Activated CD8-positive, alpha-beta T cell treated with anti-CD3 and anti-CD28 coated beads for 36 hours (primary cell): ENCODE data around the gene CCDC91. TPM values are rescaled to one million over a fixed set of nuclear protein-coding genes. Genes with fewer than 3 reads are reported as not detected.

Experiments used
- ATAC-seq: fragments of 200-7000 bp; cut with Tn5 transposase; one replicate; pipeline ENCODE4 v1.10.0; 2021; ENCODE audit warnings: mild to moderate bottlenecking, moderate library complexity
- CTCF ChIA-PET: fragments of 350-600 bp; sonication (Branson Sonifier 250); formaldehyde crosslinking; loops from one replicate; lab custom pipeline; 2021; ENCODE audit warnings: antibody characterized with exemption; lab: Charles Lee
- POLR2A ChIA-PET: fragments of 350-600 bp; sonication (Branson Sonifier 250); formaldehyde crosslinking; loops from one replicate; lab custom pipeline; 2021; ENCODE audit warnings: antibody characterized with exemption; lab: Charles Lee
- DNase-seq: peaks from one replicate; pipeline ENCODE4 v3.0.0-alpha.2; 2020
- H3K27ac Mint-ChIP-seq: one replicate; pipeline ENCODE4 v1.8.0; 2021; ENCODE audit warnings: mild to moderate bottlenecking, mixed read lengths
- H3K27me3 Mint-ChIP-seq: one replicate; pipeline ENCODE4 v1.8.0; 2021; ENCODE audit warnings: mixed read lengths
- H3K36me3 Mint-ChIP-seq: one replicate; pipeline ENCODE4 v1.8.0; 2021; ENCODE audit warnings: low read depth, mixed read lengths
- H3K4me1 Mint-ChIP-seq: one replicate; pipeline ENCODE4 v1.8.0; 2021; ENCODE audit warnings: low read depth, mixed read lengths
- H3K4me3 Mint-ChIP-seq: one replicate; pipeline ENCODE4 v1.8.0; 2021; ENCODE audit warnings: mild to moderate bottlenecking, moderate library complexity, mixed read lengths
- H3K9me3 Mint-ChIP-seq: one replicate; pipeline ENCODE4 v1.8.0; 2021; ENCODE audit warnings: mixed read lengths
- intact Hi-C: fragments of 100-400 bp; cut with micrococcal nuclease; formaldehyde crosslinking; loops from one replicate; pipeline ENCODE4 v1.10.0; 2022
- total RNA-seq, 2 experiments: library from RNA; stranded (reverse); gene quantifications; one replicate each; pipeline ENCODE4 v1.2.3, GENCODE V29; 2021
- TF ChIP-seq, protein P1 (sequence below): fragments of 200-600 bp; IDR thresholded peaks from one replicate; pipeline ENCODE4 v1.8.0; 2022; ENCODE audit warnings: antibody characterized with exemption, mild to moderate bottlenecking

The CCDC91 gene
- total RNA-seq, 2 experiments from 2014 or later, result 14.7 to 14.8 TPM

DNA sequence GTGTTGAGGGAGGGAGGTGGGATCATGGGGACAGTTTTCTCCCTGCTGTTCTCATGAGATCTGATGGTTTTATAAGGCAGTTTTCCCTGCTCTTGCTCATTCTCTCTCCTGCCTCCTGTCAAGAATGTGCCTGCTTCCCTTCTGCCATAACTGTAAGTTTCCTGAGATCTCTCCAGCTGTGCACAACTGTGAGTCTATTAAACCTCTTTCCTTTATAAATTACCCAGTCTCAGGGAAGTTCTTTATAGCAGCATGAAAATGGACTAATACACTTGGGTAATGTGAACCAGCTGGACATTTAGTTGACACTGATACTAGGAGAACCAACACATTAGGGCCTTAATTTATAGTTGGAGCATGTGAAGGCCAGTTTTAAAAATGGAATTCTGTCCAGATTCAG lies 12.4 kb upstream of the CCDC91 start:
- CTCF ChIA-PET, result no interaction called here
- peaks cover 2% of the 10 kb centered on the region for H3K36me3 Mint-ChIP-seq

DNA sequence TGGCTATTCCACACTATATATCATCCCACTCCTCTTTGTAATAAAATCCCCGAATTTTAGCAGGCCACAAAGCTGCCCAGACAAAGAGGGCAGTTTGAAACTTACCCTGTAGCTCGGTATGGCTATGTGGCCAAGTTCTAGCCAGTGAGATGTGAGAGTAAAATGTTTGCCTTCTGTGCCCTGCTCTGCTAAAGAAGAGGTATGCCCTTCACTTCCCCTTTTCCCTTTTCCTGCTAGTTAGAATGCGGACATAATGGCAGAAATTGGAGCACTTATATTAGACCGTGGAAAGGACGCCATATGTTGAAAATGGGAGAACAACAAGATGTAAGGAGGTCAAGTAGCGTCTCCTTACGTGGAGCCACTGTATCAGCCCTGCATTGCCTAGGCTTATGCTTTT lies 11.5 kb upstream of the CCDC91 start:
- no peak for DNase-seq
- Mint-ChIP-seq H3K36me3 (peaks cover 2% of the 10 kb centered on the region), H3K27me3 (no peaks in the 10 kb centered on the region), H3K4me3 (no peak overlapping the region), H3K4me1 (no peaks in the 10 kb centered on the region), H3K9me3 (peaks cover 5% of the 10 kb centered on the region), H3K27ac (no peak overlapping the region)
- CTCF ChIA-PET, result interaction anchor here (0.6 kb wide), 1 partner anchor 320 kb away, joined by 3 read pairs; no protein-coding TSS in a partner anchor
- TF ChIP-seq, protein P1, sequence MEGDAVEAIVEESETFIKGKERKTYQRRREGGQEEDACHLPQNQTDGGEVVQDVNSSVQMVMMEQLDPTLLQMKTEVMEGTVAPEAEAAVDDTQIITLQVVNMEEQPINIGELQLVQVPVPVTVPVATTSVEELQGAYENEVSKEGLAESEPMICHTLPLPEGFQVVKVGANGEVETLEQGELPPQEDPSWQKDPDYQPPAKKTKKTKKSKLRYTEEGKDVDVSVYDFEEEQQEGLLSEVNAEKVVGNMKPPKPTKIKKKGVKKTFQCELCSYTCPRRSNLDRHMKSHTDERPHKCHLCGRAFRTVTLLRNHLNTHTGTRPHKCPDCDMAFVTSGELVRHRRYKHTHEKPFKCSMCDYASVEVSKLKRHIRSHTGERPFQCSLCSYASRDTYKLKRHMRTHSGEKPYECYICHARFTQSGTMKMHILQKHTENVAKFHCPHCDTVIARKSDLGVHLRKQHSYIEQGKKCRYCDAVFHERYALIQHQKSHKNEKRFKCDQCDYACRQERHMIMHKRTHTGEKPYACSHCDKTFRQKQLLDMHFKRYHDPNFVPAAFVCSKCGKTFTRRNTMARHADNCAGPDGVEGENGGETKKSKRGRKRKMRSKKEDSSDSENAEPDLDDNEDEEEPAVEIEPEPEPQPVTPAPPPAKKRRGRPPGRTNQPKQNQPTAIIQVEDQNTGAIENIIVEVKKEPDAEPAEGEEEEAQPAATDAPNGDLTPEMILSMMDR, result no peak
- intact Hi-C loops, result no loop called here
- ATAC-seq, result no peak
- POLR2A ChIA-PET, result no interaction called here

More for the DNA sequence above, 12.4 kb upstream of the CCDC91 start:
- Mint-ChIP-seq H3K4me1 (no peaks in the 10 kb centered on the region), H3K4me3 (no peak overlapping the region), H3K27ac (no peak overlapping the region), H3K27me3 (no peaks in the 10 kb centered on the region), H3K9me3 (peaks cover 5% of the 10 kb centered on the region)
- DNase-seq, result no peak
- intact Hi-C loops, result no loop called here
- POLR2A ChIA-PET, result interaction anchor here (0.5 kb wide), 1 partner anchor 58 kb away, joined by 3 read pairs; no protein-coding TSS in a partner anchor
- no peak for ATAC-seq
- TF ChIP-seq, protein P1, result no peak

DNA sequence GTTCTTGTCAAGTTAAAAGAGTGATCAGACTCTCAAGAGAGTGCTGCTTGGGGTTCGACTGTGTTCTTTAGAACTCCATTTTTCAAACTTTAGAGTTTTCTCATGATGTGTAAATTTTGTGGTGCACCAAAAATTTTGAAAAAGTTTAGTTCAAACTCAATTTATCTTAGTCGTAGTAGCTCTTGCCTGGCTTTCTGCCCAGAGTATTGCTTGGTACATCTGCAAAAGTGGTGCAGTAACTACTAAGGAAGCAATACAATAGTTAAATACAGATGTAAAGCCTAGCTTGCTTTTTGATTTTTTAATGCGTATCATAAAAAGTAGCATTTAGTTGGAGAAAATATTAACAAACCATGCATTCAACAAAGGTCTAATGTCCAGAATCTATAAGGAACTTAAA lies 9.5 kb upstream of the CCDC91 start:
- TF ChIP-seq, protein P1, result no peak
- intact Hi-C loops, result no loop called here
- Mint-ChIP-seq H3K27ac (no peak overlapping the region), H3K4me1 (no peaks in the 10 kb centered on the region), H3K36me3 (no peaks in the 10 kb centered on the region), H3K9me3 (no peaks in the 10 kb centered on the region), H3K27me3 (no peaks in the 10 kb centered on the region), H3K4me3 (no peak overlapping the region)
- CTCF ChIA-PET, result no interaction called here
- ATAC-seq (no peak), DNase-seq (no peak)
- POLR2A ChIA-PET, result interaction anchor here (1.3 kb wide), 1 partner anchor 10 kb away, joined by 3 read pairs; the partner anchor contains the start of gene CCDC91

DNA sequence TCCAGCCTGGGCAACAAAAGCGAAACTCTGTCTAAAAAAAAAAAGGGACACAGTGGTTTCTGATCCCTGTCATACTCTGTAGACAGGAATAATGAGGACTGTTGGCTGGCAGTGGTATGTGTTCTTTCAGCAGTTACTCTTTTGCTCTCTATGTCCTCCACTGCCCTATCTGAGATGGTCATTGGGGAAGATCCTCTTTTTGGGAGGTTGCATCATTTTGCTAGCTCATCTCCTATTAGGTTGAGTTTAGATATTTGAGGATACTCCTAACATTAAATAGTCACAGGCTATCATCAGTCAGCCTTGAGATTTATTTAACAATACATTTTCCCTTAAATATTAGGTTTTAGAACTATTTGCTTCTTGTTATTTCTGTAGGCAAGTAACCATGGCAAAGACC lies 5.9 kb upstream of the CCDC91 start:
- ChIA-PET CTCF (no interaction called here), POLR2A (no interaction called here)
- no peak overlapping the region for H3K4me3 Mint-ChIP-seq
- intact Hi-C loops, result no loop called here
- TF ChIP-seq, protein P1, result no peak
- peaks cover 7% of the 10 kb centered on the region for H3K9me3 Mint-ChIP-seq
- DNase-seq (no peak), ATAC-seq (no peak)
- H3K4me1 Mint-ChIP-seq, result peaks cover 21% of the 10 kb centered on the region
- no peaks in the 10 kb centered on the region for H3K27me3 Mint-ChIP-seq
- peaks cover 2% of the 10 kb centered on the region for H3K36me3 Mint-ChIP-seq
- no peak overlapping the region for H3K27ac Mint-ChIP-seq

DNA sequence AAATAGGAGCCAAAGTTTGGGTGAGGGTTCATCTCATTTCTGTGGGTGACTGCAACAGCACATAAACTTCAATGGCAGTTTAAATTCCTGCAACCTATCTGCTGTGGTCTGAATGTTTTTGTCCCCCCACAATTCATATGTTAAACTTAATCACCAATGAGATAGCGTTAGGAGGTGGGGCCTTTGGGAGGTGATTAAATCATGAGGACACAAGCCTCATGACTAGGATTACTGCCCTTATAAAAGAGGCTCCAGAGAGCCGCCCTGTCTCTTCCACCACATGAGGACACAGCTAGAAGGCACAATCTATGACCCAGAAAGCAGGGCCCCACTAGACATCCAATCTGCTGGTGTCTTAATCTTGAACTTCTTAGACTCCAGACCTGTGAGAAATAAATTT lies 3.8 kb upstream of the CCDC91 start:
- ChIA-PET POLR2A (no interaction called here), CTCF (no interaction called here)
- peaks cover 9% of the 10 kb centered on the region for H3K9me3 Mint-ChIP-seq
- H3K27ac Mint-ChIP-seq, result no peak overlapping the region
- ATAC-seq, result no peak
- intact Hi-C loops, result no loop called here
- TF ChIP-seq, protein P1, result no peak
- no peak overlapping the region for H3K4me3 Mint-ChIP-seq
- no peak for DNase-seq
- H3K4me1 Mint-ChIP-seq, result peaks cover 33% of the 10 kb centered on the region
- H3K36me3 Mint-ChIP-seq, result peaks cover 4% of the 10 kb centered on the region
- H3K27me3 Mint-ChIP-seq, result no peaks in the 10 kb centered on the region
